Mononuclear cell (primary cell): Measurements from ENCODE around the gene SLC23A2. TPM values are rescaled to one million over a fixed set of nuclear protein-coding genes. Genes with fewer than 3 reads are reported as not detected.

Source experiments
- H3K27me3 ChIP-seq: 2 replicates; pipeline ENCODE4 v1.6.0; 2011; ENCODE audit warnings: low read length, control low read depth; ENCODE audit not compliant: insufficient read depth
- H3K4me1 ChIP-seq: 2 replicates; pipeline ENCODE4 v1.5.1; 2011; ENCODE audit warnings: mild to moderate bottlenecking, low read length, control low read depth; ENCODE audit not compliant: insufficient read depth
- H3K4me3 ChIP-seq: 2 replicates; pipeline ENCODE4 v1.5.1; 2011; ENCODE audit warnings: mild to moderate bottlenecking, low read length, moderate library complexity
- H3K9me3 ChIP-seq: 2 replicates; pipeline ENCODE4 v1.5.1; 2011; ENCODE audit warnings: low read depth, mild to moderate bottlenecking, control low read depth, low read length
- total RNA-seq: library from RNA; depleted of rRNA; stranded (reverse); fragments of >200 nt; gene quantifications from one replicate; pipeline ENCODE4 v1.2.3, GENCODE V29; 2012

The SLC23A2 gene
- total RNA-seq, 1 donor, result 20.9 TPM

DNA sequence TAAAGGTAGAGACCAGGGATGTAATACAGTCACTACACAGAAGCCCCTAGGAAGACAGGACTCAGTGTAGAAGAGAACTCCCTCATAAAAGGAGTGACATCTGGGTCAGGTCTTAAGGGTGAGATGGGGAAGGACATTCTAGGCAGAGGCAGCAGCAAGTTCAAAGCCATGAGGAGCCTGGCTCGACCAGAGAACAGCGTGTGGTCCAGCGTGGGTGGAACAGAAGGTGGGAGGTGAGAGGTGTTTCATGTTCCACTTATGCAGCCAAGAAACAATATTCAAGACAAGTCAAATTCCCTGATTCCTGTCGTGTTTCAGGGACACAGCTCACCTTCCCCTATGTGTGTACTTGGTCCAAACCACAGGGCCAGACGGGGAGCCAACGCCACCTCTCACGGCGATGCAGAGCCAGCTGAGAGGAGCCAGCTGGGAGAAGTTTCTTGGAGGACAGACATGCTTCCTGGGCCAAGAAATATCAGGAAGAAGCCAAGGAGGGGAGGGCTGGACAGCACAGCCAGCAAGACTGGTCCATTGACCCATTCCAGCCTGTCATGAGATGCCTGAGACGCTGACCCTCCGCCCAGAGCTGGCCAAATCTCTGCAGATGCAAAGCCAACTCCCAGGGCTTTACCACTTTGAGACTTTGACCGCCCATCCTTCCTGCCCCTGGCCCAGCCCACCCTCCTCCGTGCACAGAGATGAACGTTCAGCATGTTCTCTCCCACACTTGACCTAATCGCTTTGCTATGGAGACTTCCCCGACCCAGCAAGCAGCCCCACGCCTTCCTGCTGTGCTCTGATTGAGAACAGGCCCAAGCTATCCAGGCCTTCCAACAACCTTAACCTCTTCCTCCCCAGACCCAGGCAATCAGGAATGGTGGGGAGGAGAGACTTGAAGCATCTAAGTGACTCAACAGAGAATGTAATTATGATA lies 165.8 kb downstream of the SLC23A2 start:
- peaks cover 3% of the 10 kb centered on the region for H3K4me1 ChIP-seq
- H3K9me3 ChIP-seq, result no peaks in the 10 kb centered on the region
- no peak overlapping the region for H3K4me3 ChIP-seq
- no peaks in the 10 kb centered on the region for H3K27me3 ChIP-seq

DNA sequence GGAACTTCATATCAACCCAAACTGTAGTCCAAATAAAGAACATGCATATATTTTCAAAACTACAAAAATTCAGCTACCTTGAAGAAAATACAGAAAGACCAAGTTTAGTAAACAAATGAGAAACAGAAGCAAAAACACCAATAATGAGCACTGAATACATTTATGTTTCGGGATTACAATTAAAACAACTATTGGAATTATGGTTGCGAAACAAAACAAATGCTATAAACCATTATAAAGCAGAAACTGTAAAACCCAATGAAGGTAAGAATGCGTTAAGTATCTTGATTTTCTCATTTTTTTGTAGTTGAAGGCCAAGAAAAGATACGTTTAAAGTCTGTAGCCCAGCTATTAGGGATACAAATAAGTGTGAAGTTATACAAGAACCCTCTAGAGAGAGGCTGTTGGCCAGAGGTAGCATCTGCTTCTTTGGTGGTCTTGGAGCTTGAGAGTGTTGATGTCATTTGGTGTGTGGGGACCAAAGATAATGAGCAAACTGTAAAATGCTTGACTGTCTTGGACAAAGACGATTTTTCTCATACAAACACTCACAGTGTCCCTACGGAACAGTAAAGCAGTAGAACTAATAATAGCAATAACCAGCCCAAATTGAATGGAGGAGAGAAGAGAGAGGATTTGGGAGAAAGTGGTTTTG lies 168.1 kb downstream of the SLC23A2 start:
- H3K9me3 ChIP-seq, result no peaks in the 10 kb centered on the region
- no peaks in the 10 kb centered on the region for H3K27me3 ChIP-seq

DNA sequence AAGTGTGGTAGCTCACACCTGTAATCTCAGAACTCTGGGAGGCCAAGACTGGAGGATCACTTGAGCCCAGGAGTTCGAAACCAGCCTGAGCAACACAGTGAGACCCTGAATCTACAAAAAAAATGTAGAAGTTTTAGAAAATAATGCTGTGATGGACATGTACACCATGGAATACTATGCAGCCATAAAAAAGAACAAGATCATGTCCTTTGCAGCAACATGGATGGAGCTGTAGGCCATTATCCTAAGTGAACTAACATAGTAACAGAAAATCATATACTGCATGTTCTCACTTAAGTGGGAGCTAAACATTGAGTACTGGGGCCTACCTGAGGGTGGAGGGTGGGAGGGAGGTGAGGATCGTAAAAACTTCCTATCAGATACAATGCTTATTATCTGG lies 168.8 kb downstream of the SLC23A2 start:
- Histone ChIP-seq H3K4me3 (no peak overlapping the region), H3K27me3 (no peaks in the 10 kb centered on the region), H3K9me3 (no peaks in the 10 kb centered on the region), H3K4me1 (peaks cover 34% of the 10 kb centered on the region)

More for the DNA sequence above, 168.1 kb downstream of the SLC23A2 start:
- H3K4me3 ChIP-seq, result no peak overlapping the region
- H3K4me1 ChIP-seq, result peaks cover 26% of the 10 kb centered on the region

DNA sequence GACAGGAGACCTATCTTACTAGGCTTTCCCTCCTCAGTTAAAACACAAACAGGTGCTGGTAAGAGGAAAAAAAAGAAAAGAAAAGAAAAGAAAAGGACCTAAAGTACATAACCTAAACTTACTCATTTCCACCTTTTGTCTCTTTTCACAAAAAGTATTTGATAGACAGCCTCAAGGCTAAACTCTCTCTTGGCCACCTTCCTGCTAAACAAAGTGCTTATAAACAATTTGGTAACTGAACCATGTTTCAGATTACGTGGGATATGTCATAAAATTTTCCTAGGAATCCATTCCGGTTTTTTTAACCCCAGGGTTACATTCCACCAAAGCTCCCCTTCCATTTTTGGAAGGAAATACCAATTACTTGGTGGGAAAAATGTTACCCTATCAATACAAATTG lies 170.6 kb downstream of the SLC23A2 start:
- H3K4me1 ChIP-seq, result peaks cover 46% of the 10 kb centered on the region
- H3K4me3 ChIP-seq, result no peak overlapping the region
- no peaks in the 10 kb centered on the region for H3K27me3 ChIP-seq
- no peaks in the 10 kb centered on the region for H3K9me3 ChIP-seq

DNA sequence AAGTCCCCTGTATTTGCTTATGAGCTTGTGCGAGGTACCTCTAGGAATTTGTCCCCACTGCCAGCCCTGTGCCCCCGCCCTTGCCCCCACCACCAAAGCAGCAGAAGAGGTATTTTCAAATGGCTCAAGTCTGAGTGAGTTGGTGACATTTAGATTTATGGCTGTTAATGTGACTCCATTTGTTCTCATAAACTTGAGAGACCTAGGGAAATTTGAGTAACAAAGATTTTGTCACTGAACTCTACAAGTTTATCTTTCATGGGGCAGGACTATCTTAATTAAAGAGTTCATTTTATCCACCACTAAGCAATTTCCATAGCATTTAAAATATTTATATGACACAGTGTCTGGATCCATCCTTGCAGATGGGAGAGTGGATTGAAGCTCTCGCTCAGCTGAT lies 171.1 kb downstream of the SLC23A2 start:
- no peaks in the 10 kb centered on the region for H3K9me3 ChIP-seq
- peaks cover 46% of the 10 kb centered on the region for H3K4me1 ChIP-seq
- H3K27me3 ChIP-seq, result no peaks in the 10 kb centered on the region
- no peak overlapping the region for H3K4me3 ChIP-seq

- H3K27me3 ChIP-seq, result no peaks in the 10 kb centered on the region
- H3K4me3 ChIP-seq, result no peak overlapping the region
- H3K9me3 ChIP-seq, result no peaks in the 10 kb centered on the region
- peaks cover 48% of the 10 kb centered on the region for H3K4me1 ChIP-seq
Measured at GRCh38 chr20:4829514-4830215, 171.6 kb downstream of the SLC23A2 start.

GRCh38 chr20:4828830-4829513 lies 172.3 kb downstream of the SLC23A2 start:
- no peaks in the 10 kb centered on the region for H3K27me3 ChIP-seq
- H3K4me3 ChIP-seq, result no peak overlapping the region
- no peaks in the 10 kb centered on the region for H3K9me3 ChIP-seq
- H3K4me1 ChIP-seq, result peaks cover 55% of the 10 kb centered on the region

GRCh38 chr20:4821590-4821989 lies 179.7 kb downstream of the SLC23A2 start:
- no peaks in the 10 kb centered on the region for H3K27me3 ChIP-seq
- H3K4me3 ChIP-seq, result peak overlapping the region; percentile 94
- peaks cover 68% of the 10 kb centered on the region for H3K4me1 ChIP-seq
- H3K9me3 ChIP-seq, result no peaks in the 10 kb centered on the region

- Histone ChIP-seq H3K27me3 (no peaks in the 10 kb centered on the region), H3K4me1 (peaks cover 69% of the 10 kb centered on the region), H3K9me3 (no peaks in the 10 kb centered on the region), H3K4me3 (no peak overlapping the region)
Measured at GRCh38 chr20:4820806-4821518, 180.3 kb downstream of the SLC23A2 start.

- Histone ChIP-seq H3K9me3 (no peaks in the 10 kb centered on the region), H3K27me3 (no peaks in the 10 kb centered on the region), H3K4me1 (peaks cover 80% of the 10 kb centered on the region), H3K4me3 (no peak overlapping the region)
Measured at GRCh38 chr20:4819901-4820300, 181.4 kb downstream of the SLC23A2 start.

DNA sequence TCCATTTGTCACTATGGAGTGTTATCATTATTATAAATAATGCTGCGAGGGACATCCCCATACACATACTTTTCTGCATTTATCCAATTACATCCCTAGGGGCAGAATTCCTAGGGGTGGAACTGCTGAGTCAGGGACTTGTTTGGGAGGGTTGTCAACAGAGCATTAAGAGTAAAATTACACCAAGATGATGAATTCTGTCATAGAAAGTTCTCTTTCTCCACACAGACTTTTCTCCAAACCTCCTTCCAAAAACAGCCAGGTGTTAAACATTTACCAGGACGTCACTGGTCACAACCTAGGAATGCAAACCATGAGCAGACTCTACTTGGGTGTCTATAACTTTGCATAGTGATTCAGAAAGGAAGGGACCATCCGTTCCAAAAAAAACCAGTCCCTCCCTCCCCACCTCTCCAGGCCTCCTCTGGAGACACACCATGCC lies 184.1 kb downstream of the SLC23A2 start:
- no peak overlapping the region for H3K4me3 ChIP-seq
- H3K9me3 ChIP-seq, result no peaks in the 10 kb centered on the region
- H3K4me1 ChIP-seq, result peaks cover 93% of the 10 kb centered on the region
- no peaks in the 10 kb centered on the region for H3K27me3 ChIP-seq

DNA sequence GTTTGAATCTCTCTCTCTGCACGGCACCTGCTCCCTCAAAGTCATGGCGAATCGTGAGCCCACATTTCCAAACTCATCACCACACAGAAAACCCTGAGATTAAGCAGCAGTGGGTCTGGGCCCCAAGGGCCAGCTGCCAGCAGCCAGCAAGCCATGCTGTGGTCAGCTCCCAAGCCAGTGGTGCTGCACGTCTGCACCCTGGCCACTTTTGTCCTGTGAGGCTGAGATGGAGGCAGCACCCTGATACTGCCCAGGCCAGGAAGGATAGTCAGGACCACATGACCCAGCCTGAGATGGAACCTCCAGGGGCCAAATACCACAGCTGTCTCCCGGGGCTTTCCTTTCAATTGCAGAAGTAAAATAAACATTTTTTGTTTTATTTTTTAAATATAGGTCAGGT lies 185.7 kb downstream of the SLC23A2 start:
- H3K9me3 ChIP-seq, result no peaks in the 10 kb centered on the region
- peaks cover 93% of the 10 kb centered on the region for H3K4me1 ChIP-seq
- no peaks in the 10 kb centered on the region for H3K27me3 ChIP-seq
- no peak overlapping the region for H3K4me3 ChIP-seq

DNA sequence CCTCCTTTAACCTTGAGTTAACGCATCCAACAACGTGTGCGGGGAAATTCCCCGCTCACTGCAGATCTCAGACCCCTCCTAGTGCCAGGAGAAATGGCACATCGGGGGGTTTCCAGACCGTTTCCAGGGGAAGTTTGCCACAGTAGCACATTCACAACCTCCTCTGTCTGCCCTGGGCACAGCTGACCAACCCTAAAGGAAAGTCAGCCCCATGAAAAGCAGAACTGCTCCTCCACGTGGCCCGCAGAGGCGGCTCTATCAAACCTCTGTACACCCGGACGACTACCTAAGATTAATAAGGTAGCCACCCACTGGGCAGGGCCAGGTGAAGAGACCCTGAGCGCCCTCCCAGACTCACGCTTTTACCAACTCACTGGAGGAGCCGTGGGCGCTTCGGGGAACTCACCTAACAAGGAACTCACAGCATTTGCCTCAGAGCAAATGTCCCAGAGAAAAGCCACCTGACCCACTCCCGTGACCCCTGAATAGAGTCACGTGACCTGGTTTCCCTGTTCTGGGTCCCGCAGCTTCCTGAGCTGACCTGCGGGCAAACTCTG lies 186.5 kb downstream of the SLC23A2 start:
- Histone ChIP-seq H3K27me3 (no peaks in the 10 kb centered on the region), H3K4me3 (peak overlapping the region; percentile 35), H3K4me1 (peaks cover 94% of the 10 kb centered on the region), H3K9me3 (no peaks in the 10 kb centered on the region)
